Gastroesophageal sphincter (tissue), 4 donors: ENCODE measurements around the gene MPND. TPM values are rescaled to one million over a fixed set of nuclear protein-coding genes. Genes with fewer than 3 reads are reported as not detected.

Experiments
- ATAC-seq: fragments of 150-250 bp; one replicate; pipeline ENCODE4 v1.9.1; 2016; ENCODE audit warnings: mild to moderate bottlenecking, moderate library complexity
- H3K27ac ChIP-seq, 4 donors: fragments of 200-600 bp; sonication (generic) in 3 of 4; 1 replicate in 3 of 4; 2 replicates in 1 of 4; pipeline ENCODE4 v1.5.1; 2016 to 2019
- H3K27me3 ChIP-seq: fragments of 200-600 bp; sonication (generic); one replicate; pipeline ENCODE4 v1.5.1; 2019
- H3K36me3 ChIP-seq, 2 donors: fragments of 200-600 bp; sonication (generic); one replicate each; pipeline ENCODE4 v1.5.1; 2019; ENCODE audit warnings: control low read depth in 1 of 2
- H3K4me1 ChIP-seq, 3 donors: fragments of 200-600 bp; sonication (generic); 1 replicate in 2 of 3; 2 replicates in 1 of 3; pipeline ENCODE4 v1.5.1; 2016 to 2019; ENCODE audit warnings: control low read depth in 2 of 3
- H3K4me3 ChIP-seq, 2 donors: fragments of 200-600 bp; sonication (generic); one replicate each; pipeline ENCODE4 v1.5.1; 2019; ENCODE audit warnings: mild to moderate bottlenecking in 1 of 2, moderate library complexity in 1 of 2
- H3K9me3 ChIP-seq, 3 donors: fragments of 200-600 bp; sonication (generic); one replicate each; pipeline ENCODE4 v1.5.1; 2017 to 2019; ENCODE audit warnings: control low read depth in 2 of 3
- EP300 ChIP-seq: sonication (generic); formaldehyde crosslinking; IDR thresholded peaks from one replicate; pipeline ENCODE4 v1.6.1; 2017; ENCODE audit warnings: antibody characterized with exemption, mild to moderate bottlenecking
- POLR2A ChIP-seq, 2 donors: fragments of 450-650 bp; IDR thresholded peaks; one replicate each; pipeline ENCODE4 v1.6.1; 2017; ENCODE audit warnings: antibody characterized with exemption in 2 of 2, mild to moderate bottlenecking in 2 of 2, moderate library complexity in 1 of 2
- POLR2AphosphoS5 ChIP-seq: sonication (generic); formaldehyde crosslinking; IDR thresholded peaks from one replicate; pipeline ENCODE4 v1.6.1; 2017; ENCODE audit warnings: antibody characterized with exemption
- WGBS, 2 donors: methylation state at CpG; one replicate each; pipeline ENCODE4 v1.1.5; 2018; ENCODE audit warnings: low coverage in 1 of 2; 5-methylcytosine and 5-hydroxymethylcytosine counted together
- total RNA-seq, 4 donors: library from RNA; depleted of rRNA; stranded (reverse); fragments of >200 nt; gene quantifications; one replicate each; pipeline ENCODE4 v1.1.0, GENCODE V29; 2016
- TF ChIP-seq, protein P1 (sequence below), 4 experiments: fragments of 200-600 bp in 2 of 4; fragments of 450-650 bp in 2 of 4; sonication (generic) in 1 of 4; IDR thresholded peaks; one replicate each; pipeline ENCODE4 v1.5.1; 2017 to 2019; ENCODE audit warnings: antibody characterized with exemption in 4 of 4, mild to moderate bottlenecking in 2 of 4, moderate library complexity in 2 of 4

The MPND gene
- total RNA-seq, 4 donors from 2014 or later, result 4.7 to 7.5 (median 6.0) TPM

DNA sequence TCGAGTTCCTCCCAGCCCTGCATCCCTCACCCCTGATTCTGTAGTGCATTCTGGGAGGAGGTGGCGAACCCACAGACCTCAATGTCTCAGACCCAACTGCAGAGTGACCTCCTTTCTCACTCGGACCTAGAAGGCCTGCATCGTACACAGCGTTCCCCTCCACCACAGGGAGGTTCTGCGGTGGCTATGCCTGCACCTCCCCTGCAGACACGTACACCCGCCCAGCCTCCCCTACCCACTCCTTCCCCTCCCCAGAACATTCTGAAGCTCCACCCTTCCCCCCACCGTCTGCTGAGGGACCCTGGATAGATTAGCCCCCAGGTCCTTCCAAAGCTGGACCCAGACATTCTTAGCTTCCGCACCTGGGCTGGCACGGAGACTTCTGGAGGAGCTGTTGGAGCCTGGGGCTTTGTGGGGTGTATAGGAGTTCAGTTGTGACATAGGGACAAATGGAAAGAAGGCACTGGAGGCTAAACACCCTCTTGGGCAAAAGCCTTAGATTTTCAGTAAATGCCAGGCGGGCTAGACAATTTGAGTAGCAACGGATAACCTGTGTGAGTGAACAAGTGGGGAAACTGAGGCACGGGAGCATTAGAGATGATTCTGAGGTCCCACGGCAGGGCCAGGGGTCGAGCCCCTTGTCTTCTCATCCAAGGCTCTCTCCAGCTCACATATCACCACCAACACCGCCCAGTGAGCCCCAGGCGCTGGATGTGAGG lies 39.4 kb upstream of the MPND start:
- Histone ChIP-seq H3K9me3 (no peaks in the 10 kb centered on the region), H3K4me1 (peaks cover 0 to 9% (median 4%) of the 10 kb centered on the region in 3 donors), H3K4me3 (peak overlapping the region in 1 of 2 donors; percentile 38), H3K27ac (no peak overlapping the region), H3K36me3 (no peaks in the 10 kb centered on the region), H3K27me3 (peaks cover 42% of the 10 kb centered on the region)
- TF ChIP-seq, protein P1, sequence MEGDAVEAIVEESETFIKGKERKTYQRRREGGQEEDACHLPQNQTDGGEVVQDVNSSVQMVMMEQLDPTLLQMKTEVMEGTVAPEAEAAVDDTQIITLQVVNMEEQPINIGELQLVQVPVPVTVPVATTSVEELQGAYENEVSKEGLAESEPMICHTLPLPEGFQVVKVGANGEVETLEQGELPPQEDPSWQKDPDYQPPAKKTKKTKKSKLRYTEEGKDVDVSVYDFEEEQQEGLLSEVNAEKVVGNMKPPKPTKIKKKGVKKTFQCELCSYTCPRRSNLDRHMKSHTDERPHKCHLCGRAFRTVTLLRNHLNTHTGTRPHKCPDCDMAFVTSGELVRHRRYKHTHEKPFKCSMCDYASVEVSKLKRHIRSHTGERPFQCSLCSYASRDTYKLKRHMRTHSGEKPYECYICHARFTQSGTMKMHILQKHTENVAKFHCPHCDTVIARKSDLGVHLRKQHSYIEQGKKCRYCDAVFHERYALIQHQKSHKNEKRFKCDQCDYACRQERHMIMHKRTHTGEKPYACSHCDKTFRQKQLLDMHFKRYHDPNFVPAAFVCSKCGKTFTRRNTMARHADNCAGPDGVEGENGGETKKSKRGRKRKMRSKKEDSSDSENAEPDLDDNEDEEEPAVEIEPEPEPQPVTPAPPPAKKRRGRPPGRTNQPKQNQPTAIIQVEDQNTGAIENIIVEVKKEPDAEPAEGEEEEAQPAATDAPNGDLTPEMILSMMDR (IDR thresholded peaks at IDR 0.05), result no peak
- no peak for TF ChIP-seq EP300
- no peak for TF ChIP-seq POLR2AphosphoS5
- TF ChIP-seq POLR2A (IDR thresholded peaks at IDR 0.05), result no peak
- no peak for ATAC-seq
- 29 to 43% methylated on average over 5 to 15 of the region's 18 CpGs for WGBS, 2 donors

- peaks cover 42% of the 10 kb centered on the region for H3K27me3 ChIP-seq
- no peak for ATAC-seq
These were observed 38.7 kb upstream of the MPND start, which contains the start of gene FSD1 for GRCh38 chr19:4304538-4305256. TSS of gene FSD1 (plus strand) at chr19:4304598. CDS start at chr19:4304747, 149 bp downstream.

DNA sequence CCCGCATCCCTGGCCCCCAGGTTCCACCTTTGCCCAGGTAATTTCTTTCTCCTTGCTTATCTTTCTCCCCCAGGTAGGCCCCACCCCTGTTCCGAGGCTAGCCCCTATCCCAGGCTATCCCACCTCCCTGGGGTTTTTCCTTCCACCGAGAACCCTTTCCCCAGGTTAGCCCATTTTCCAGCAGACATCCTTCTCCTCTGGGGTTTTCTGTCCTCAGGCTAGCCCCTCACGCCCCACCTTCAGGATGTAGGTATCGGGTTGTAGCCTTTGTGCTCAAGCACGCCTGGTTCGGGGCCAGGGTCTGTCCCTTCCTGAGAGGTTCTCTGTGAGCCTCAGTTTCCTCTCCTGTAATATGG lies 38.1 kb upstream of the MPND start:
- WGBS, 2 donors, result 40 to 80% methylated on average over 1 to 3 of the region's 7 CpGs
- H3K36me3 ChIP-seq, result no peaks in the 10 kb centered on the region
- peaks cover 42% of the 10 kb centered on the region for H3K27me3 ChIP-seq
- ATAC-seq, result no peak
- H3K4me3 ChIP-seq, result no peak overlapping the region
- no peak overlapping the region for H3K27ac ChIP-seq
- TF ChIP-seq, protein P1 (IDR thresholded peaks at IDR 0.05), result no peak
- TF ChIP-seq EP300 (no peak), POLR2AphosphoS5 (no peak), POLR2A (IDR thresholded peaks at IDR 0.05) (no peak)
- no peaks in the 10 kb centered on the region for H3K9me3 ChIP-seq
- H3K4me1 ChIP-seq, result peaks cover 0 to 9% (median 4%) of the 10 kb centered on the region in 3 donors

More at GRCh38 chr19:4304538-4305256, 38.7 kb upstream of the MPND start, which contains the start of gene FSD1:
- peaks cover 0 to 9% (median 4%) of the 10 kb centered on the region in 3 donors for H3K4me1 ChIP-seq
- no peaks in the 10 kb centered on the region for H3K9me3 ChIP-seq
- WGBS, 2 donors, result 4% methylated on average over 4 of the region's 63 CpGs; no CpG with 5 or more reads in 1 of the 2 donors
- H3K27ac ChIP-seq, result no peak within 1 kb of the TSS
- TF ChIP-seq, protein P1 (IDR thresholded peaks at IDR 0.05), result no peak
- TF ChIP-seq POLR2AphosphoS5, result no peak
- TF ChIP-seq POLR2A (IDR thresholded peaks at IDR 0.05), result no peak
- no peak for TF ChIP-seq EP300
- no peaks in the 10 kb centered on the region for H3K36me3 ChIP-seq
- peak within 1 kb of the TSS in 1 of 2 donors; percentile 38 for H3K4me3 ChIP-seq

- Histone ChIP-seq H3K9me3 (no peaks in the 10 kb centered on the region), H3K4me3 (no peak overlapping the region), H3K36me3 (no peaks in the 10 kb centered on the region), H3K27me3 (peaks cover 42% of the 10 kb centered on the region), H3K27ac (no peak overlapping the region), H3K4me1 (peaks cover 0 to 9% (median 4%) of the 10 kb centered on the region in 3 donors)
- ATAC-seq, result no peak
- TF ChIP-seq POLR2A (IDR thresholded peaks at IDR 0.05), result no peak
- TF ChIP-seq, protein P1 (IDR thresholded peaks at IDR 0.05), result no peak
- WGBS, 2 donors, result 50% methylated on average over 2 of the region's 16 CpGs; no CpG with 5 or more reads in 1 of the 2 donors
These were observed 37.7 kb upstream of the MPND start for GRCh38 chr19:4305659-4306058.
